ENCODE results near the gene NAA60. TPM values are rescaled to one million over a fixed set of nuclear protein-coding genes. Genes with fewer than 3 reads are reported as not detected.

Gene NAA60
- 10 to 100 TPM; 68.5 to 72.4 (median 70.9) TPM for polyA plus RNA-seq (ENCODE audit: insufficient read length in 3 of 3)

- peak in 1 of 3 donors; percentile 82 for DNase-seq (ENCODE audit: low read depth in 3 of 3, low spot score in 2 of 3)
These were observed at the start of gene NAA60, which contains the start of gene ZNF597 for GRCh38 chr16:3443108-3444031. TSS of gene NAA60 (plus strand) at chr16:3443680. CDS start at chr16:3476228, 32,548 bp downstream. TSS of gene ZNF597 (minus strand) at chr16:3443504. CDS start at chr16:3443153, 351 bp downstream.

- no peak for DNase-seq (ENCODE audit: low read depth in 3 of 3, low spot score in 2 of 3)
These were observed 43.1 kb upstream of the NAA60 start for GRCh38 chr16:3400446-3400778.

DNA sequence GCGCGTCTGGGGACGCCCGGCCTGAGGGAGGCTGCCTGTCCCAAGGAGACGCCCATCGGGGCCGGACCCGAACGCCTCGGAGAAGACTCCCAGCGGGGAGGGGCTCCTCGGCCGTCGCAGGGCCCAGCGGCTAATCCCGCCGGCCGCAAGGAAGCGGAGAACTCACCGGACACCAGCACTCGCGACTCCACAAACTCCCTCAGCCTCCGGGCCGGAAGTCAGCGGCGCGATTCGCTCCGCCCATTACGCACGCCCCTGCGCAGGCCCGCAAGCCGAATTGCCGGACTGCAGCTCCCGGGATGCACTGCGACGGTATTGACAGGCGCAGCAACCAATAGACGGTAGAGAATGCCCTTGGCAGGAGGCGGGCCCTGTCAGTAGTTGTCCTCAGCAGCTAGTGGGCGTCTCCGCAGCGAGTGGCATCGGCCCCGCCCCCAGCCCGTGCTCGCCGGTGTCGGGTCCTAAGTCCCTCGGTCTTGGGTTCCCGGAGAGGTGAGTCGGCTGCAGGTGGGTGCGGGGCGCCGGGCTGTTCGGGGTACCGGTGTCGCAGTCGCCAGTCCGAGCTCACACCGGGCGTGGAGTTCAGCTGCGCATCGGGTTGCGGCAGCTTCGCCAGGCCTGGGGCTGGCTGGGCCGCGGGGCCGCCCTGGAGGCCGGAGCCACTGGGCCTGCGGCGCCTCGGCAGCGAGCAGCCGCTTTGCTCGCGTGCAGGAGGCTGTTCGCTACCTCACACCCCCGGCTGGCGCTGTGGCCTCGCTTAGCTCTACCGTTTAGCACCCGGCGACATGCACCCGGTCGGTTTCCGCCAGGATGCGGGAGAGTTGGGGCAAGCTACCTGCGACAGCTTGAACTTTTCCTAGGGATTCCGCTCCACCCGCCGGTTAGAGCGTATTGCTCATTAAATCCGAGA is 42.4 kb upstream of the NAA60 start, which contains the start of the genes ZNF174 and ZSCAN32:
Gene ZNF174, plus strand, starts transcription at position 437 of the 910 bp plus-strand sequence. CDS start 790 bp downstream, outside the sequence.
Gene ZSCAN32, minus strand, starts transcription at position 226 of the 910 bp plus-strand sequence. CDS start 3,447 bp downstream, outside the sequence.
- DNase-seq (ENCODE audit: low read depth in 3 of 3, low spot score in 2 of 3): peak; percentile 96 to 97 (median 97)

GRCh38 chr16:3401719-3402397 is 41.6 kb upstream of the NAA60 start:
- no peak for DNase-seq (ENCODE audit: low read depth in 3 of 3, low spot score in 2 of 3)

- DNase-seq (ENCODE audit: low read depth in 3 of 3, low spot score in 2 of 3): no peak
These were observed 34.8 kb upstream of the NAA60 start for GRCh38 chr16:3408561-3409197.

DNA sequence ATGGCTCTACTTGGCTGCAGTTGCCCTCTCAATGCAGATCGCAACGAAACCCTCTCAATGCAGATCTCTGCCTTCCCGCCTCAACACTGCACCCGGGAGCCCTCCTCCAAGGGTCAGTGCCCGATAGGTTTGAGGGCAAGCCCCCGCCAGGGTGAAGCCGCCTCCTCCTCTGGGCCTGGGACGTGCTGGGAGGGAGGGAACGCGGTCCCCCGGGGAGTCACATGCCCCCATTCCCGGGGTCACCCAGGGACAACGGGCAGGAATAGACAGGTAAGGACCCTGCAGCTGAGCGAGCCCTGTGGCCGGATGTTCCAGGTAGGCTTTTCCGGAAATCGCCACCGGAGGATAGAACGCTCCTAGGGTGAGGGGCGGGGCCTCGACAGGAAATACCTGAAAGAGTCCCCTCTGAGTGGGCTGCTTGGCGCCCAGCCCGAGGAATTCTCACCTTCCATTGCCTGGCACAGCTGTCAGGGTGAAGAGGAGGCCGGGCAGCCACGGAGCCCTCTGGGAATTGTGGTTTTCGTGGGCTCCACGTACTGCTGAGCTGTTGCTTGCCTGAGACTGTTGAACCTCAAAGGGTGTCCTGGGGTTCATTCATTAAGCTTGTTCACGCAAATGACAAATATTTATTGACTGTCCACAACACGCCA is 29.6 kb upstream of the NAA60 start:
- DNase-seq (ENCODE audit: low read depth in 3 of 3, low spot score in 2 of 3): no peak

DNA sequence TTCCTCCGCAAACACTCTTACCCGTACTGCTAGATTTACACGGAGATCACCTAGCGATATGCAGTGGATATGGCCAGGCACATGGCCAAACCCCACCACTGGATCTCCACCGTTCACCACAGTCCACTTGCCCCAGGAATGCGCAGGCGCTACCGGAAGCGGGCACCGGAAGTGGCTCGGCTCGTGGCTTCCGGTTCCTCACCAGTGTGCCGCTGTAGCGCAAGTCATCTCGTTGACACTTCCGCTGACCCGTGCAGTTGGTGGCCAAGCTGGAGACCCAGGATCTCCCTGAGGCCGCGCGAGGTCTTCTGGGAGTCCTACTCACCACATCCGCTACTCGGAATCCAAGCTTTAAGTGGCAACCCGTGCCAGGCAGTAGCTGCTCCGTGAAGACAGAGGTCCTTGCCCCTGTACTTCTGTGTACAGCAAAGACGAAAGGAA is 11.7 kb upstream of the NAA60 start:
- no peak for DNase-seq (ENCODE audit: low read depth in 3 of 3, low spot score in 2 of 3)

GRCh38 chr16:3434373-3434772 is 9.1 kb upstream of the NAA60 start:
- DNase-seq (ENCODE audit: low read depth in 3 of 3, low spot score in 2 of 3): no peak

DNA sequence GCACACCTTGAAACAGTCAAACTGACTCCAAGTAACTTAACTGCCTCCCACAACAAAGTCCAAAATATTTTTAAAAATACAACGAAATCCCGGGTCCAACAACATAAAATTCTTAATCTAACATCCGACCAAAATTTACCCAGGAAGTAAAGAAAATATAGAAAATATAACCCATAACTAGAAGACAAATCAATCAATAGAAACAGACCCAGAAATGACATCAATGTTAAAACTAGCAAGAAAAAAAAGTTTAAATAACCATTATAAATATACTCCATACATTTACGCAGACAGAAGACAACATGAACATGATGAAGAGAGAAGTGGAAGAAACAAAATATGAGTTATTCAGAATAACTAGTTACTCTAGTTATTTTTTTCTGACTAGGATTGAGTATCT is 3.8 kb upstream of the NAA60 start:
- no peak for DNase-seq (ENCODE audit: low read depth in 3 of 3, low spot score in 2 of 3)

GRCh38 chr16:3444032-3444388 is 530 bp downstream of the NAA60 start:
- DNase-seq (ENCODE audit: low read depth in 3 of 3, low spot score in 2 of 3): no peak

- no peak for DNase-seq (ENCODE audit: low read depth in 3 of 3, low spot score in 2 of 3)
These were observed 10.6 kb downstream of the NAA60 start for GRCh38 chr16:3454093-3454492.

GRCh38 chr16:3454631-3455147 is 11.2 kb downstream of the NAA60 start:
- DNase-seq (ENCODE audit: low read depth in 3 of 3, low spot score in 2 of 3): no peak

DNA sequence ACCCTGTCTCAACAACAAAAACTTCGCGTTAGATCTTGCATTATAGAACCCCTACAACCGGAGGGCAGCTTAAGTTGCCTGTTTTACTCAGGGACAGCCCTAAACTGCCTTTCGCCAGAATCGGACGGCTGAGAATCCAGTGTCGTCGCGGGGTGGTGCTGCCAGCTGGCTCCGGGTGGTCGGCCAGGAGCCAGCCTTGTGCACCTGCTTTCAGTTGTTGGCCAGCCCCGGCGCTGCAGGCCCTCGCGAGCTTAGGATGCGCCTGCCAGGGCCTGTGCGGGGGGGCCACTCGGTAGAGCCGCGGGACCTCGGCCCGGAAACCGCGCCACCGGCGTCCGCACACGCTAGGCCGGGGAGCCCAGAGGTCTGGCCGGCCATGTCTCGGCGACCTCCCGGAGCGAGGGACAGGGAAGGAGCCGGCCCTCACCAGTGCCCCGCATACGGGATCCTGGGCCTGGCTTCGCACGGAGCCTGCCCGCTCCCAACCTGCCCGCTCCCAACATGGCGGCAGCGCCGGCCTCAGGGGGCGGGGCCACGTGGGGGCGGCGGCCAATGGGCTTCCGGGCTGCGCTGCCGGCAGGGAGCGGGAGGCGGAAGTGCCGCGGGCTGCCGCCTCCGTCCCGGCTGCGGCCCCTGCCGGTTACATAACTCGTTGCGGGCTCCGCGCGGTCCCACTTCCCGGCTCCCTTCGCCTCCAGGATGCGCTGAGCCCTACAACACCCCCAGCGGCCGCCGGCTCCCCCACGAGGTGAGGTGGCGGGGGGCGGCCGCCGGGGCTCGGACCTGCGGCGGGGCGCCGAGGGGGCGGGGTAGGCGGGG is 14.2 kb downstream of the NAA60 start:
- DNase-seq (ENCODE audit: low read depth in 3 of 3, low spot score in 2 of 3): peak; percentile 63 to 86 (median 79)

DNA sequence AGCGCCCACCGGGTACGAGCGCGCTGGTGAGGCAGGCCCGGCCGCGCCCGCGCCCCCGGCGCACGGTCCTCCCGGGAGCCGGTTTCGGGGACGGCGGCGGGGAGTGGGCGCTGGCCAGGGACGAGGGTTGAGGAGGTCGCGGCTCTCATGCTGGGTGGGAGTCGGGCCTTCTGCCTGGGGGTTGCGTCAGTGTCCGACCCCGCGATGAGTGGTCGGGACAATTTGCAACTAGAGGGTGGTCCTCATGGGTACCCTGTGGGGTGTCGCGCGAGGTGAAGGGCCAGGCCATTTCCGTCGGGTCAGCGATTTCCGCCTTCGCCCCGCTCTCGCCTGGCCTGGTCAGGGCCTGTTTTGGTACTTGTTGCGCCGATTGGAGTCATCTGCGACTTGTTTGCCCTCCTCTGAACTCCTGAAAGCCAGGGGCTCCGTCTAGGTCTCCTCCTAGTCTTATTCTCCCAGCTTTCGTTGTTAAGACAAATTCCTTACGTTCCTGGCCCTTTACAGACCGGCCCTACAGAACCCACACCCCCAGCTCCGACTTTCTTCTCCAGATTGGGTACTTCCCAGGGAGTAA is 14.9 kb downstream of the NAA60 start:
- peak in 1 of 3 donors; percentile 31 for DNase-seq (ENCODE audit: low read depth in 3 of 3, low spot score in 2 of 3)

DNA sequence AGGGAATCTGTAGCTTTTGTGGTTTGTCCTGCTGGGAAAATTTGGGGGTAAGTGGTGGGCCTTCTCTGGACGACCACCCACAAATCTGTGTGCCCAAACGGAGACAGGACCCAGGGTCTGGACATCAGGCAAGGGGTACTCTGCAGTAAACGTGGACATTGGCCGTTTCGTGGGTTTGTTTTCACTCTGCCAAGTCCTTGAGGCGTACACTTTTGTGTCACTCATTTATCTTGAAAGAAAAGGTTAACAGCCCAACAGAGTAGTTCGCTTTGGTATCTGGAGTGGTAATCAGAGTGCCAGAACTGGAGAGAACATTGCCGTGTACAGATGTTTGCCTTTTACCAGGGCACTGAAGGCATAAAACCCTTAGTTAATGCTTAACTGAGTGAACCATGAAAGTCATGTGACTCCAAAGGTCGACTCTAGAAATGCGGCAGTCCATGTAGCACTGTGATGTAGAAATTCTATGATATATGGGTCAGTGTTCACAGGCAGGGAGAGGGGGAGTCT is 15.4 kb downstream of the NAA60 start:
- peak in 1 of 3 donors; percentile 41 for DNase-seq (ENCODE audit: low read depth in 3 of 3, low spot score in 2 of 3)

- no peak for DNase-seq (ENCODE audit: low read depth in 3 of 3, low spot score in 2 of 3)
These were observed 16.1 kb downstream of the NAA60 start for GRCh38 chr16:3459401-3460090.

- DNase-seq (ENCODE audit: low read depth in 3 of 3, low spot score in 2 of 3): no peak
These were observed 16.6 kb downstream of the NAA60 start for GRCh38 chr16:3460121-3460520.
